GM12878 (cell line): Measurements from ENCODE around the gene KIAA1671. TPM values are rescaled to one million over a fixed set of nuclear protein-coding genes. Genes with fewer than 3 reads are reported as not detected.

Experiments used
- ATAC-seq: fragments of 200-7000 bp; cut with Tn5 transposase; 3 replicates; pipeline ENCODE4 v1.9.1; 2020; ENCODE audit warnings: mild to moderate bottlenecking, moderate library complexity
- BruUV-seq: library from RNA; stranded (reverse); fragments of 400-500 nt; replicated peaks from 2 replicates; lab custom pipeline; 2021; lab: Mats Ljungman, UMichigan
- CTCF ChIA-PET: fragments of 300-600 bp; sonication (Branson Sonifier 250); formaldehyde crosslinking; extraction: SDS; loops from one replicate; lab custom pipeline; 2021; ENCODE audit warnings: inconsistent platforms; lab: Yijun Ruan, JAX
- POLR2A ChIA-PET: fragments of 350-600 bp; formaldehyde crosslinking; extraction: SDS; loops from one replicate; lab custom pipeline; 2021; ENCODE audit warnings: inconsistent platforms; lab: Charles Lee
- RAD21 ChIA-PET: fragments of 300-600 bp; sonication (Branson Sonifier 250); formaldehyde crosslinking; loops from one replicate; lab custom pipeline; 2023; ENCODE audit warnings: antibody characterized with exemption; ENCODE audit not compliant: unreplicated experiment; lab: Charles Lee
- SMC1A ChIA-PET: fragments of 300-600 bp; sonication (Branson Sonifier 250); formaldehyde crosslinking; loops from one replicate; lab custom pipeline; 2023; ENCODE audit not compliant: unreplicated experiment, uncharacterized antibody; lab: Charles Lee
- DNase-seq: peaks from one replicate; pipeline ENCODE4 v3.0.0-alpha.2; 2011; ENCODE audit warnings: low read depth, low spot score
- FAIRE-seq: peaks from 3 replicates; lab custom pipeline; 2011; peaks lifted over from hg19 to GRCh38; lab: Jason Lieb, UNC
- H2AFZ ChIP-seq: 2 replicates; pipeline ENCODE4 v1.6.0; 2011; ENCODE audit warnings: low read depth, low read length, control low read depth; ENCODE audit not compliant: control insufficient read depth
- H3K27ac ChIP-seq: 2 replicates; pipeline ENCODE4 v1.5.1; 2011; ENCODE audit warnings: control low read depth; ENCODE audit not compliant: control insufficient read depth, insufficient read depth
- H3K27me3 ChIP-seq, 2 experiments: replicated peaks in 1 of 2; 2 replicates each; pipeline versions ENCODE4 v1.6.0 to v1.6.1; 2011; ENCODE audit warnings: low read length in 1 of 2; ENCODE audit not compliant: control insufficient read depth in 2 of 2, insufficient read depth in 2 of 2
- H3K36me3 ChIP-seq, 2 experiments: 2 replicates each; pipeline ENCODE4 v1.5.1; 2011; ENCODE audit warnings: low read length in 1 of 2; ENCODE audit not compliant: control insufficient read depth in 2 of 2, insufficient read depth in 2 of 2
- H3K4me1 ChIP-seq: 2 replicates; pipeline ENCODE4 v1.6.1; 2011; ENCODE audit warnings: mild to moderate bottlenecking, low read length, moderate library complexity, mixed read lengths; ENCODE audit not compliant: control insufficient read depth, insufficient read depth
- H3K4me2 ChIP-seq: 2 replicates; pipeline ENCODE4 v1.6.0; 2011; ENCODE audit warnings: control low read depth; ENCODE audit not compliant: control insufficient read depth, insufficient read depth
- H3K4me3 ChIP-seq: fragments of 200-600 bp; sonication (generic); 2 replicates; pipeline ENCODE4 v1.5.1; 2016
- H3K79me2 ChIP-seq: 2 replicates; pipeline ENCODE4 v1.6.0; 2011; ENCODE audit warnings: low read length; ENCODE audit not compliant: control insufficient read depth, insufficient read depth
- H3K9ac ChIP-seq: 2 replicates; pipeline ENCODE4 v1.8.0; 2011; ENCODE audit warnings: low read length, control low read depth, mixed read lengths; ENCODE audit not compliant: control insufficient read depth, insufficient read depth
- H3K9me3 ChIP-seq: replicated peaks from 3 replicates; pipeline ENCODE4 v1.5.1; 2011; ENCODE audit warnings: mild to moderate bottlenecking, low read length; ENCODE audit not compliant: control insufficient read depth, insufficient read depth
- H4K20me1 ChIP-seq: 2 replicates; pipeline ENCODE4 v1.6.0; 2011; ENCODE audit not compliant: control insufficient read depth, insufficient read depth
- BHLHE40 ChIP-seq, 2 experiments: fragments of 450-650 bp in 1 of 2; IDR thresholded peaks; 2 replicates each; pipeline ENCODE4 v1.6.1; 2011 to 2017; ENCODE audit warnings: low read depth in 2 of 2, borderline replicate concordance in 1 of 2, improper control_type of control experiment in 1 of 2, low read length in 1 of 2, mild to moderate bottlenecking in 1 of 2
- EGR1 ChIP-seq, 2 experiments: IDR thresholded peaks; 1 replicate in 1 of 2; 2 replicates in 1 of 2; pipeline ENCODE4 v1.6.1; 2011 to 2012; ENCODE audit warnings: low read depth in 2 of 2, low read length in 2 of 2, borderline replicate concordance in 1 of 2, mild to moderate bottlenecking in 1 of 2, moderate library complexity in 1 of 2
- EP300 ChIP-seq, 2 experiments: fragments of 150-350 bp in 1 of 2; IDR thresholded peaks; 2 replicates each; pipeline ENCODE4 v1.6.1; 2011 to 2012; ENCODE audit warnings: low read depth in 2 of 2, low read length in 2 of 2, borderline replicate concordance in 1 of 2, improper control_type of control experiment in 1 of 2, inconsistent platforms in 1 of 2; ENCODE audit not compliant: control insufficient read depth in 1 of 2
- NFXL1 ChIP-seq: fragments of 450-650 bp; IDR thresholded peaks from 2 replicates; pipeline ENCODE4 v1.6.1; 2017; ENCODE audit warnings: antibody characterized with exemption, mild to moderate bottlenecking, borderline replicate concordance
- NR2C1 ChIP-seq: fragments of 450-650 bp; IDR thresholded peaks from 2 replicates; pipeline ENCODE4 v1.6.1; 2017; ENCODE audit warnings: antibody characterized with exemption, mild to moderate bottlenecking, moderate library complexity
- PAX5 ChIP-seq: IDR thresholded peaks from 2 replicates; pipeline ENCODE4 v1.6.1; 2011; ENCODE audit warnings: low read depth, low read length, borderline replicate concordance
- PAX8 ChIP-seq: fragments of 450-650 bp; IDR thresholded peaks from 2 replicates; pipeline ENCODE4 v1.6.1; 2017; ENCODE audit warnings: mild to moderate bottlenecking, moderate library complexity
- PML ChIP-seq: IDR thresholded peaks from 2 replicates; pipeline ENCODE4 v1.6.1; 2012; ENCODE audit warnings: low read length, inconsistent platforms
- SMAD5 ChIP-seq: IDR thresholded peaks from 2 replicates; pipeline ENCODE4 v1.6.1; 2016; ENCODE audit warnings: antibody characterized with exemption, low read depth
- SMARCA5 ChIP-seq: fragments of 450-650 bp; IDR thresholded peaks from 2 replicates; pipeline ENCODE4 v1.6.1; 2017; ENCODE audit warnings: mild to moderate bottlenecking
- SMC3 ChIP-seq: IDR thresholded peaks from 2 replicates; pipeline ENCODE4 v1.6.1; 2011; ENCODE audit warnings: low read length, improper control_type of control experiment, borderline replicate concordance
- STAT3 ChIP-seq: IDR thresholded peaks from 2 replicates; pipeline ENCODE4 v1.6.1; 2011; ENCODE audit warnings: low read depth, low read length, improper control_type of control experiment
- WGBS: methylation state at CpG from one replicate; pipeline ENCODE4 v1.1.6; 2016; ENCODE audit warnings: low lambda C conversion rate; ENCODE audit not compliant: insufficient replicate concordance, insufficient coverage; ENCODE audit errors: missing lambda C conversion rate; 5-methylcytosine and 5-hydroxymethylcytosine counted together
- in situ Hi-C: fragments of 300-500 bp; cut with MboI; formaldehyde crosslinking; loops from 9 replicates; pipeline ENCODE4 v1.14.3; 2018; ENCODE audit warnings: mixed read lengths
- intact Hi-C: fragments of 100-400 bp; cut with micrococcal nuclease; formaldehyde crosslinking; loops from one replicate; pipeline ENCODE4 v1.14.2; 2022; ENCODE audit not compliant: unreplicated experiment
- polyA plus RNA-seq, 11 experiments: library from polyadenylated mRNA; depleted of rRNA in 4 of 11; unstranded in 6 of 11; stranded (reverse) in 5 of 11; fragments of >200 nt; fragmentation: Nextera tagmentation in 4 of 11; fragmentation: Illumina TruSeq in 1 of 11; extraction: Ambion mirVana in 4 of 11; extraction: Trizol in 1 of 11; gene quantifications; 1 replicate in 1 of 11; 2 replicates in 10 of 11; pipeline versions ENCODE4 v1.2.1 to v1.2.3, GENCODE V29; 2011 to 2016; ENCODE audit warnings: inconsistent platforms in 2 of 11, missing spikeins in 2 of 11, low read depth in 1 of 11
- total RNA-seq, 4 experiments: library from RNA; depleted of rRNA in 3 of 4; stranded (reverse); fragments of >200 nt in 3 of 4; fragmentation: Illumina TruSeq in 1 of 4; extraction: Trizol in 1 of 4; gene quantifications; 2 replicates each; pipeline versions ENCODE4 v1.2.1 to v1.2.3, GENCODE V29; 2013 to 2021
- TF ChIP-seq, protein P1 (sequence below), 3 experiments: IDR thresholded peaks in 2 of 3; conservative IDR thresholded peaks in 1 of 3; 2 replicates each; pipeline ENCODE4 v1.5.1; 2011; ENCODE audit warnings: low read depth in 3 of 3, low read length in 3 of 3, mild to moderate bottlenecking in 3 of 3, control low read depth in 2 of 3, moderate library complexity in 2 of 3, inconsistent platforms in 1 of 3, mixed read lengths in 1 of 3; ENCODE audit not compliant: control insufficient read depth in 2 of 3, insufficient read depth in 1 of 3; ENCODE audit errors: extremely low read depth in 1 of 3

Gene KIAA1671
- total and polyA plus RNA-seq, 10 of the 15 experiments (the other 5 are each of a cell fraction or from before 2014, with no cell fraction given) = 0.05 to 2.7 (median 0.33) TPM

DNA sequence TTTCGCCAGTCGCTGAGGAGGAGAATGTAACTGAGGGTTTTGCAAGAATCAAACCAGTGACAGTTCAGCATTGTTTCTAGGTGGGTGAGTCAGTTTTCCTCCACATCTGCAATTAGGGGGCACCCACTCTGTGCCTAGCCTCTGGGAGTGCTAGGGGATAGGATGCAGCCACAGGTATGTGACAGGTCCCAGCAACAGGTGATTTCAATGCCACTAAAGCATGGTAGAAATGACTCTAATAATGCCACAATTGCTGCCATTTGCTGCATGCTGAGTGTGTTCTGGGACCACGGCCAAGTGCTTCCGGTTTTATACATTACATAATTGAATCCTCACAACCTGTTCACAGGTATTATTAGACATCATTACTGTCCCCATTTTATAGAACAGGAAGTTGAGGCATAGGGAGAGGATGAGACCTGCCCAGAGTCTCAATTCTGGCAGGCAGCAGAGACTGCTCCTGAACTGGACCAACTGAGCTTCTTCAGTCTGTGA lies 267.5 kb downstream of the KIAA1671 start:
- H4K20me1 ChIP-seq = no peaks in the 10 kb centered on the region
- TF ChIP-seq PML (no peak), NR2C1 (no peak), SMC3 (no peak), PAX5 (no peak), EGR1 (IDR thresholded peaks at IDR 0.05; ENCODE audit: borderline replicate concordance in 1 of 2, low read depth in 2 of 2, low read length in 2 of 2) (no peak)
- TF ChIP-seq, all 136 proteins: peak for 0
- DNase-seq = no peak
- no peak for ATAC-seq
- no peak overlapping the region for H3K4me2 ChIP-seq
- no peaks in the 10 kb centered on the region for H3K79me2 ChIP-seq
- POLR2A ChIA-PET = interaction anchor here (0.5 kb wide), 1 partner anchor 163 kb away, joined by 3 read pairs; no protein-coding TSS in a partner anchor
- FAIRE-seq = no peak
- RAD21 ChIA-PET = no interaction called here
- H3K4me1 ChIP-seq = no peaks in the 10 kb centered on the region
- H3K4me3 ChIP-seq = no peak overlapping the region
- SMC1A ChIA-PET = no interaction called here
- intact Hi-C loops (no loop called here), in situ Hi-C loops (no loop called here)
- H3K27me3 ChIP-seq = no peaks in the 10 kb centered on the region; a peak in 1 of 4 replicates
- BruUV-seq = no TSS peak
- CTCF ChIA-PET = no interaction called here
- 23% methylated on average over 4 of the region's 4 CpGs for WGBS
- H2AFZ ChIP-seq = no peak overlapping the region
- H3K9me3 ChIP-seq = no peaks in the 10 kb centered on the region
- no peaks in the 10 kb centered on the region for H3K36me3 ChIP-seq
- H3K27ac ChIP-seq = no peak overlapping the region
- no peak overlapping the region for H3K9ac ChIP-seq

DNA sequence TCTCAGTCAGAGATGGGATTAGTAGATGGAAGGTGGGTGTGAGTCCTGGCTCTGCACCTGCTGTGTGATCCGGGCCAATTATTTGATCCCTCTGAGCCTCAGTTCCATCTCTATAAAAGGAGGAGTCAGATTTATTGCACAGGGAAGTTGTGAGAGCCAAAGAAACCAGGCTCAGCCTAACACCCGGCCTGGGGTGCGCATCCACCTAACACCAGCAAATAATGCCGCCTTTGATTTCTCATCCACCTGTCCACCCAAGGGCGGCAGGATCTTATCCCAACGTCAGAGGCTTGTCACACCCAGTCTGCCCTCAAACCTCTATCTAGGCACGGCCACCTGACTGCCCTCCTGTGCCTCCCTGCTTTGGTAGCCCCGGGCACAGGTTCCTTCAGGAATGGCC lies 269.3 kb downstream of the KIAA1671 start:
- ChIA-PET RAD21 (no interaction called here), CTCF (no interaction called here), SMC1A (no interaction called here), POLR2A (no interaction called here)
- no peak overlapping the region for H3K27ac ChIP-seq
- in situ Hi-C loops (no loop called here), intact Hi-C loops (no loop called here)
- no peaks in the 10 kb centered on the region for H3K36me3 ChIP-seq
- no peak overlapping the region for H3K4me2 ChIP-seq
- H4K20me1 ChIP-seq = no peaks in the 10 kb centered on the region
- no peak for TF ChIP-seq SMARCA5
- TF ChIP-seq SMAD5 = no peak
- TF ChIP-seq NFXL1 = no peak
- TF ChIP-seq BHLHE40 (IDR thresholded peaks at IDR 0.05; ENCODE audit: borderline replicate concordance in 1 of 2, low read depth in 2 of 2, low read length in 1 of 2) = no peak
- TF ChIP-seq STAT3 = no peak
- no peak for TF ChIP-seq EP300 (IDR thresholded peaks at IDR 0.05; ENCODE audit: borderline replicate concordance in 1 of 2, control insufficient read depth in 1 of 2, low read depth in 2 of 2, low read length in 2 of 2)
- TF ChIP-seq PAX8 = no peak
- TF ChIP-seq, protein P1, sequence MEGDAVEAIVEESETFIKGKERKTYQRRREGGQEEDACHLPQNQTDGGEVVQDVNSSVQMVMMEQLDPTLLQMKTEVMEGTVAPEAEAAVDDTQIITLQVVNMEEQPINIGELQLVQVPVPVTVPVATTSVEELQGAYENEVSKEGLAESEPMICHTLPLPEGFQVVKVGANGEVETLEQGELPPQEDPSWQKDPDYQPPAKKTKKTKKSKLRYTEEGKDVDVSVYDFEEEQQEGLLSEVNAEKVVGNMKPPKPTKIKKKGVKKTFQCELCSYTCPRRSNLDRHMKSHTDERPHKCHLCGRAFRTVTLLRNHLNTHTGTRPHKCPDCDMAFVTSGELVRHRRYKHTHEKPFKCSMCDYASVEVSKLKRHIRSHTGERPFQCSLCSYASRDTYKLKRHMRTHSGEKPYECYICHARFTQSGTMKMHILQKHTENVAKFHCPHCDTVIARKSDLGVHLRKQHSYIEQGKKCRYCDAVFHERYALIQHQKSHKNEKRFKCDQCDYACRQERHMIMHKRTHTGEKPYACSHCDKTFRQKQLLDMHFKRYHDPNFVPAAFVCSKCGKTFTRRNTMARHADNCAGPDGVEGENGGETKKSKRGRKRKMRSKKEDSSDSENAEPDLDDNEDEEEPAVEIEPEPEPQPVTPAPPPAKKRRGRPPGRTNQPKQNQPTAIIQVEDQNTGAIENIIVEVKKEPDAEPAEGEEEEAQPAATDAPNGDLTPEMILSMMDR (IDR thresholded peaks at IDR 0.05 in 2 of 3, conservative IDR thresholded peaks at IDR 0.05 in 1 of 3; ENCODE audit: control insufficient read depth in 2 of 3, extremely low read depth in 1 of 3, insufficient read depth in 1 of 3, low read depth in 3 of 3, low read length in 3 of 3) = no peak
- H3K4me3 ChIP-seq = no peak overlapping the region
- H3K9ac ChIP-seq = no peak overlapping the region
- H3K27me3 ChIP-seq = no peaks in the 10 kb centered on the region; a peak in 1 of 4 replicates
- H3K9me3 ChIP-seq = no peaks in the 10 kb centered on the region
- no peak for ATAC-seq
- H2AFZ ChIP-seq = no peak overlapping the region
- DNase-seq = no peak
- H3K79me2 ChIP-seq = no peaks in the 10 kb centered on the region
- 19% methylated on average over 8 of the region's 8 CpGs for WGBS
- H3K4me1 ChIP-seq = no peaks in the 10 kb centered on the region
- no peak for FAIRE-seq
- no TSS peak for BruUV-seq
